Breast epithelium (tissue), 4 donors: ENCODE data around the gene ACOX3. TPM values are rescaled to one million over a fixed set of nuclear protein-coding genes. Genes with fewer than 3 reads are reported as not detected.

Source experiments
- DNase-seq, 2 donors: peaks; one replicate each; pipeline ENCODE4 v3.0.0-alpha.2; 2019; ENCODE audit warnings: low spot score in 2 of 2
- H3K27ac ChIP-seq, 2 donors: fragments of 200-600 bp; sonication (generic) in 1 of 2; one replicate each; pipeline ENCODE4 v1.5.1; 2016 to 2019; ENCODE audit warnings: mild to moderate bottlenecking in 1 of 2
- H3K27me3 ChIP-seq, 2 donors: fragments of 200-600 bp; sonication (generic) in 1 of 2; one replicate each; pipeline versions ENCODE4 v1.5.1 to v1.6.0; 2017 to 2019; ENCODE audit warnings: control low read depth in 1 of 2, mild to moderate bottlenecking in 1 of 2
- H3K36me3 ChIP-seq: fragments of 200-600 bp; one replicate; pipeline ENCODE4 v1.5.1; 2019
- H3K4me1 ChIP-seq, 2 donors: fragments of 200-600 bp; sonication (generic); one replicate each; pipeline ENCODE4 v1.5.1; 2016 to 2019; ENCODE audit warnings: control low read depth in 1 of 2
- H3K4me3 ChIP-seq, 3 donors: fragments of 200-600 bp; sonication (generic); 1 replicate in 2 of 3; 2 replicates in 1 of 3; pipeline ENCODE4 v1.5.1; 2016 to 2019; ENCODE audit warnings: mild to moderate bottlenecking in 3 of 3, moderate library complexity in 2 of 3
- H3K9me3 ChIP-seq, 2 donors: fragments of 200-600 bp; sonication (generic) in 1 of 2; one replicate each; pipeline ENCODE4 v1.5.1; 2016 to 2019; ENCODE audit warnings: control low read depth in 1 of 2
- POLR2A ChIP-seq: fragments of 450-650 bp; IDR thresholded peaks from one replicate; pipeline ENCODE4 v1.6.1; 2016; ENCODE audit warnings: antibody characterized with exemption, mild to moderate bottlenecking, moderate library complexity
- POLR2AphosphoS5 ChIP-seq, 3 donors: sonication (generic); formaldehyde crosslinking; IDR thresholded peaks; one replicate each; pipeline ENCODE4 v1.6.1; 2017; ENCODE audit warnings: antibody characterized with exemption in 3 of 3
- intact Hi-C: fragments of 100-400 bp; cut with DNase I; formaldehyde crosslinking; loops from one replicate; pipeline ENCODE4 v1.15.1; 2023; ENCODE audit warnings: low total_unique reads
- total RNA-seq, 3 donors: library from RNA; depleted of rRNA; stranded (reverse); fragments of >200 nt; gene quantifications; one replicate each; pipeline ENCODE4 v1.1.0, GENCODE V29; 2016
- TF ChIP-seq, protein P1 (sequence below), 3 donors: fragments of 450-650 bp; IDR thresholded peaks; one replicate each; pipeline ENCODE4 v1.5.1; 2016 to 2017; ENCODE audit warnings: antibody characterized with exemption in 3 of 3, mild to moderate bottlenecking in 3 of 3, moderate library complexity in 3 of 3

The ACOX3 gene
- total RNA-seq, 3 donors from 2014 or later, result 24.0 to 69.4 (median 47.9) TPM

DNA sequence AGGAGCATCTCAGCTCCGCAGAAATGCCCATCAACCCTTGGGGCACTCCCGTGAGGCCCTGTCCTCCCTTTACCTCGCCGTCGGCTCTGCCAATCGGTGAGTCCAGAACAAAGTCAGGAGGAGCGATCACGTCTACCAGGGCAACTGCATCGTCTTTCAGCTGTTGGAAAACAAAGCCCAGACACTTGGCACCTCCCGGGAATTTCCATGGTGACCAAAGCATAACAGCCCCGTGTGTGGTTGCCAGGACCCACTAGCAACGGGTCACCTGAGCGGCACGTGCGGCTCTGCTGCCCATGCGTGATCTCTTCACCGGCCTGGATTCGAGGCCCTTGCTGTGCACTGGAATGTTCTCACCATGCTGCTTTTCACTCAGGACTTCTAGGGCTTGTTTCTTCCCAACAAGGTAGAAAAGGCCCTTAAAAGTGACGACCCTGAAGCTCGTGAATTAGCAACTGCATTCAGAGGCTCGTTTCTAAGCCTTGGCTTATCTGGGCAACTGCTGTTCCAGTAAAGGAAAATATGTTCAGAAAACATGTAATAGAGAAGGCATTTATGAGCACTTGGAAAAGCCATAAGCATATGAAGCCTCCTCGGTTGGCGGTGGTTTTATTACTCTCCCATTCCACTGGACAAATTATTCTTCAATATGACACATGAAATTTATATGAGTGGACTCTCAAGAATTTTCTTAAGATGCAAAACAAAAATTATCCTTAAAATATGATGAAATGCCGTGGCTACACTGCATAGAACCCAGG is 69.5 kb downstream of the ACOX3 start:
- intact Hi-C loops, result no loop called here
- Histone ChIP-seq H3K27ac (no peak overlapping the region), H3K4me1 (no peaks in the 10 kb centered on the region), H3K27me3 (no peaks in the 10 kb centered on the region), H3K9me3 (no peaks in the 10 kb centered on the region), H3K36me3 (no peaks in the 10 kb centered on the region), H3K4me3 (no peak overlapping the region)
- DNase-seq, result no peak
- no peak for TF ChIP-seq POLR2AphosphoS5 (IDR thresholded peaks at IDR 0.05)
- no peak for TF ChIP-seq POLR2A
- TF ChIP-seq, protein P1, sequence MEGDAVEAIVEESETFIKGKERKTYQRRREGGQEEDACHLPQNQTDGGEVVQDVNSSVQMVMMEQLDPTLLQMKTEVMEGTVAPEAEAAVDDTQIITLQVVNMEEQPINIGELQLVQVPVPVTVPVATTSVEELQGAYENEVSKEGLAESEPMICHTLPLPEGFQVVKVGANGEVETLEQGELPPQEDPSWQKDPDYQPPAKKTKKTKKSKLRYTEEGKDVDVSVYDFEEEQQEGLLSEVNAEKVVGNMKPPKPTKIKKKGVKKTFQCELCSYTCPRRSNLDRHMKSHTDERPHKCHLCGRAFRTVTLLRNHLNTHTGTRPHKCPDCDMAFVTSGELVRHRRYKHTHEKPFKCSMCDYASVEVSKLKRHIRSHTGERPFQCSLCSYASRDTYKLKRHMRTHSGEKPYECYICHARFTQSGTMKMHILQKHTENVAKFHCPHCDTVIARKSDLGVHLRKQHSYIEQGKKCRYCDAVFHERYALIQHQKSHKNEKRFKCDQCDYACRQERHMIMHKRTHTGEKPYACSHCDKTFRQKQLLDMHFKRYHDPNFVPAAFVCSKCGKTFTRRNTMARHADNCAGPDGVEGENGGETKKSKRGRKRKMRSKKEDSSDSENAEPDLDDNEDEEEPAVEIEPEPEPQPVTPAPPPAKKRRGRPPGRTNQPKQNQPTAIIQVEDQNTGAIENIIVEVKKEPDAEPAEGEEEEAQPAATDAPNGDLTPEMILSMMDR (IDR thresholded peaks at IDR 0.05), result no peak

GRCh38 chr4:8370106-8370787 is 70.3 kb downstream of the ACOX3 start:
- DNase-seq, result no peak
- no peak overlapping the region for H3K4me3 ChIP-seq
- H3K4me1 ChIP-seq, result no peaks in the 10 kb centered on the region
- no peaks in the 10 kb centered on the region for H3K9me3 ChIP-seq
- H3K36me3 ChIP-seq, result no peaks in the 10 kb centered on the region
- no peaks in the 10 kb centered on the region for H3K27me3 ChIP-seq
- intact Hi-C loops, result no loop called here
- TF ChIP-seq POLR2A (no peak), POLR2AphosphoS5 (IDR thresholded peaks at IDR 0.05) (no peak)
- TF ChIP-seq, protein P1 (IDR thresholded peaks at IDR 0.05), result no peak
- no peak overlapping the region for H3K27ac ChIP-seq

DNA sequence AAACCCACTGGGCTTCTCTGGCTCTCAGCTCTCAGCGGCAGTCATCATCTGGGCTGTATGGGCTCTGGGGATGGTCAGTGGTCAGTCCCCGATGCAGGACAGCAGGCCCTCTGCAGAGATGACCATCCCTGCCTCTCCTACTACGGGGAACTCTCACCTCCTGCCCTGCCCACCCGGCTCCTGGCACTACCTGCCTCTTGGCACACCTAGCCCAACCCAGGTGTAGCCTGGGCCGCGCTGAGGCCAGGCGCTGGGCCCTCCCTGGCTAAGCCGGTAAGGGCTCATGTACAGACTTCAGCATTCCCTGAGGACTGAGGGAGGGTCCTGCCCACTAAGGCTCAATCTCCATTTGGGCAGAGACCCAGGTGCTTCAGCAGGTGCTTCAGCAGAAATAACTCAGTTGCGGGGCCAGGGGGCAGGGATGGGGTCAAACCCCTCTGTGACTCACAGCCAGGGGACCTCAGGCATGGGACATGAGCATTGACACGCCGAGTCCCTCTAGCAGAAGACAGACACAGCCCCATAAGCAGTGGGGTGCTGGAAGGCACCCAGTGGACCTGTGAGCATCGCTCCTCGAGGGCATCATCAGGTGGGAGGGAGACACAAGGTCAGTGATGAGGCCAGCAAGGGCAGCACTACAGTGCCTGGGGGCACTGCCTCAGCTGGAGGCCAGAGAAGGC is 71.0 kb downstream of the ACOX3 start:
- no peak overlapping the region for H3K4me3 ChIP-seq

DNA sequence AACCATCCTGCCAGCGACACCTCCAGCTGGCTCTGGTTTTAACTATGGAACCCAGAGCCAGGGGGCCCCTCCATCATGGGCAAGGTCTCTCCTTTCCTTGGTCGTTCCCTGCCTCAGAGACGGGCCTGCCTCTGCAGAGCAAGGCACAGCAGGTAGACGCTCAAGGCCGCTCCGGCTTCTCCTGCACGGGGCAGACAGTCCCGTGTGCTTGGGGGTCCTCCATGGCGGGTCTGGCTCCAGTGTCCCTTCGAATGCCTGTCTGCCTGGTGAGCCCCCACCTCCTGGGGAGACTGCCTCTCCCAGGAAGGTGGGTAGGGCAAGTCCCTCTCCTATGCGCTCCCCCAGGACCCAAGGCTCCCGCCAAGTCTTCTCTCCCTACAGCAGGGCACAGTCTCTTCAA is 71.5 kb downstream of the ACOX3 start:
- TF ChIP-seq POLR2AphosphoS5 (IDR thresholded peaks at IDR 0.05), result no peak
- TF ChIP-seq POLR2A, result no peak
- TF ChIP-seq, protein P1 (IDR thresholded peaks at IDR 0.05), result no peak

More for the DNA sequence above, 71.0 kb downstream of the ACOX3 start:
- no peak overlapping the region for H3K27ac ChIP-seq
- DNase-seq, result no peak
- TF ChIP-seq POLR2AphosphoS5 (IDR thresholded peaks at IDR 0.05) (no peak), POLR2A (no peak)
- TF ChIP-seq, protein P1 (IDR thresholded peaks at IDR 0.05), result no peak
- intact Hi-C loops, result no loop called here
- H3K36me3 ChIP-seq, result no peaks in the 10 kb centered on the region
- no peaks in the 10 kb centered on the region for H3K4me1 ChIP-seq
- H3K9me3 ChIP-seq, result no peaks in the 10 kb centered on the region
- no peaks in the 10 kb centered on the region for H3K27me3 ChIP-seq

More for the DNA sequence above, 71.5 kb downstream of the ACOX3 start:
- H3K27ac ChIP-seq, result no peak overlapping the region
- no peaks in the 10 kb centered on the region for H3K27me3 ChIP-seq
- no peaks in the 10 kb centered on the region for H3K36me3 ChIP-seq
- intact Hi-C loops, result no loop called here
- no peak overlapping the region for H3K4me3 ChIP-seq
- H3K4me1 ChIP-seq, result no peaks in the 10 kb centered on the region
- H3K9me3 ChIP-seq, result no peaks in the 10 kb centered on the region
- DNase-seq, result no peak
